Measurements from ENCODE around the gene SFT2D2.

SFT2D2 gene

GRCh38 chr1:168298446-168298845, 72.6 kb downstream of the SFT2D2 start:
- in situ Hi-C loops (cut with MboI; ENCODE audit: low sequenced_read_pairs, unreplicated experiment) = no loop called here
- no peak for DNase-seq (ENCODE audit: low spot score)
- no peak for TF ChIP-seq CTCF (IDR thresholded peaks at IDR 0.05; ENCODE audit: borderline replicate concordance, control extremely low read depth, extremely low read depth, insufficient read depth, missing control alignments)

GRCh38 chr1:168300626-168301025, 74.8 kb downstream of the SFT2D2 start:
- in situ Hi-C loops (cut with MboI; ENCODE audit: low sequenced_read_pairs, unreplicated experiment) = no loop called here

GRCh38 chr1:168301664-168302320, 76.0 kb downstream of the SFT2D2 start:
- no peak for DNase-seq (ENCODE audit: low spot score)
- no peak for TF ChIP-seq CTCF (IDR thresholded peaks at IDR 0.05; ENCODE audit: borderline replicate concordance, control extremely low read depth, extremely low read depth, insufficient read depth, missing control alignments)
- in situ Hi-C loops (cut with MboI; ENCODE audit: low sequenced_read_pairs, unreplicated experiment) = no loop called here

More at GRCh38 chr1:168300626-168301025, 74.8 kb downstream of the SFT2D2 start:
- DNase-seq (ENCODE audit: low spot score) = no peak
- TF ChIP-seq CTCF (IDR thresholded peaks at IDR 0.05; ENCODE audit: borderline replicate concordance, control extremely low read depth, extremely low read depth, insufficient read depth, missing control alignments) = no peak
